ENCODE results near the gene AGPAT1.

The AGPAT1 gene

GRCh38 chr6:32173051-32173727 is 2.7 kb downstream of the AGPAT1 start:
- DNase-seq (ENCODE audit: low read depth), result no peak
- no peak overlapping the region for H3K4me3 ChIP-seq (ENCODE audit: low read length)
- TF ChIP-seq CTCF (conservative IDR thresholded peaks at IDR 0.05; ENCODE audit: low read length), result no peak

GRCh38 chr6:32171234-32171633 is 4.7 kb downstream of the AGPAT1 start:
- TF ChIP-seq CTCF (conservative IDR thresholded peaks at IDR 0.05; ENCODE audit: low read length), result no peak
- no peak for DNase-seq (ENCODE audit: low read depth)
- H3K4me3 ChIP-seq (ENCODE audit: low read length), result no peak overlapping the region

DNA sequence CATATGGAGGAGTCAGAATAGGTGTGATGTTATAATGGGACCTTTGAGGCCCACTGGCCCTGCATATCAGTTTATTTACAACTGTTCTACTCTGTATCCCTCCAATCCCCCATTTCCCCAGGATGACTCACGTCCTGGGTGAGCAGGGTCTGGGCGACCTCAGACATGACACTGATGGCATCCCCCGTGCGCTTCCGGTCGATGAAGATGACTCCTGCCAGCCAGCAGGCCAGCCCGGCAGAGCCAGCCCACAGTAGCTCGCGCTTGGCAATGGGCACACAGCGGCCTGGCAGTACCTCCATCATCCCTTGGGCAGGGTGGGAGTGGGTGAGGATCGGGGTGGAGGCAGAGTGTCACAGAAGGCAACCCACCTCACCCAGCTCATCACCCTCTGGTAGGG is 5.6 kb downstream of the AGPAT1 start:
- DNase-seq (ENCODE audit: low read depth), result no peak
- no peak overlapping the region for H3K4me3 ChIP-seq (ENCODE audit: low read length)
- no peak for TF ChIP-seq CTCF (conservative IDR thresholded peaks at IDR 0.05; ENCODE audit: low read length)

DNA sequence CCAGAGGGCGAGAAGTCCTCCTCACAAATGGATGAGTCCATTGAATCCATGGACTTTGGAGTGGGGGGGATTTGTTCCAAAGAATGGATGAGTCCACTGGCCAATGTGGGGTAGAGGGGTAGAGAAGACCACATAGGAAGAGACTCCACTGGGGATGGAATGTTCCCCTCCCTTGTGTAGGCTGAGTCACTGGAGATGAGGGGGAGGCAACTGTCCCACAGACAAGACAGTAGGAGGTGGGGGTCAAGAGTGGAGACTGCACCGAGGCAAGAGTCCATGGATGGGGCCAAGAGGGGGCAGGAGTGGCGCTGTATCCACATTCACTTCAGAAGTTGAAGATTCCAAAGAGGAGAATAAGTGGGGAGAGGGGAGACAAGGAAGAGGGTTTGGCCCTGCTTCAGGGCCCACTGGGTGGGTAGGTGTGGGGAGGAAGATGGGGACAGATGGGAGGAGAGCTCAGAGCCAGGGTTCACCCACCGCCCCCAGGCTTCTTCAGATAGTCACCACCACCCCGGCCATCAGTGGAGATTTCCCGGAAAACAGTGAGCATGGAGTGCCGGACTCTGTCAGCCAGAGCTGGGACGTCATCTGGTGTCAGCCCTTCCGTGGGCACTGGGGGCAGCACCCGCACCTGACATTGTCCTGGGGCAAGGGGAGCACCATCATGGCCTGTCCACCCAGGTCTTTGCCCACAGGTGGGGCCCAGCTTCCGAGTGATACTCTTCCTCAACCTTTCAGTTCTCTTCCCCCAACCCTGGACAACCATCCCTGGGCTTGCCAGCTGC is 6.9 kb downstream of the AGPAT1 start:
- no peak for DNase-seq (ENCODE audit: low read depth)
- no peak overlapping the region for H3K4me3 ChIP-seq (ENCODE audit: low read length)
- TF ChIP-seq CTCF (conservative IDR thresholded peaks at IDR 0.05; ENCODE audit: low read length), result no peak

- no peak overlapping the region for H3K4me3 ChIP-seq (ENCODE audit: low read length)
- DNase-seq (ENCODE audit: low read depth), result no peak
- TF ChIP-seq CTCF (conservative IDR thresholded peaks at IDR 0.05; ENCODE audit: low read length), result no peak
These were observed 7.5 kb downstream of the AGPAT1 start for GRCh38 chr6:32168350-32168749.

DNA sequence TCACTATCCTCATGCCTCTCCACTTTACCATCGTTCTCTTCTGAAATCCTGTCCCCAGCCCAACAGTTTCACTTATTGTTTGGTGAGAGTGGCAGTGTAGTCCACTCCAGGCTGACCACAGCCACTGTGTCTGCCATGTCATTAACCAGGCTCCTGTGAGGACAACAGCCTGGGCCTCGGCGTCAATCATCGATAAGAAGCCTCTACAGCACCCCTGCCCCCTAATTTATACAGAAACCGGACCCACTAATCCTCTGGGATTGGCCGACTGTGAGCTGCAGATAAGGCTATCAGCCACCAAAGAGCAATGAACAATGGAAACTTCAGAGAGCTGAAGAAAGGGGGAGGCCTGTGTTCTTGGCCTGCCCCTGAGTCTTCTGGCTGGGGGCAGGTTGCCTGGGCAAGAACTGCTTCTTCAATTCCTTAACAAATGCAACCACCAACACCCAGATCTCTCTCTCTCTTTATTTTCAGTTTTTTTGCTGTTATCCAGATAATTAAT is 8.1 kb downstream of the AGPAT1 start:
- no peak for TF ChIP-seq CTCF (conservative IDR thresholded peaks at IDR 0.05; ENCODE audit: low read length)
- no peak overlapping the region for H3K4me3 ChIP-seq (ENCODE audit: low read length)
- no peak for DNase-seq (ENCODE audit: low read depth)
